ENCODE measurements around the gene HIGD1A. TPM values are rescaled to one million over a fixed set of nuclear protein-coding genes. Genes with fewer than 3 reads are reported as not detected.

Gene HIGD1A
- total and polyA plus RNA-seq, 10 of the 15 experiments (the other 5 are each of a cell fraction or from before 2014, with no cell fraction given): 73.9 to 487 (median 175) TPM

DNA sequence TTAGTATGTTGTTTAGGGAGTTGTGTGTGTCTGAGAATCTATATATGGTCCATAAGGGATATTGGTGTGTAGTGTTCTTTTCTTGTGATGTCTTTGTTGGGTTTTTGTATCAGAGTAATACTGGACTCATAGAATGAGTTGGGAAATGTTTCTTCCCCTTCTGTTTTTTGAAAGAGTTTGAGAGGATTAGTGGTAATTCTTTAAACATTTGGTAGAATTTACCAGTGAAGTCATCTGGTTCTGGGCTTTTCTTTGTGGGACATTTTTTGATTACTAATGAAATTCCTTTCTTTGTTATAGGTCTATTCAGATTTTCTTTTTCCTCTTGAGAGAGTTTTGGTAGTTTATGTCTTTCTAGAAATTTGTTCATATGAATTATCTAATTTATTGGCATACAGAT, 21.9 kb upstream of the HIGD1A start (continued):
- TF ChIP-seq, protein P1, sequence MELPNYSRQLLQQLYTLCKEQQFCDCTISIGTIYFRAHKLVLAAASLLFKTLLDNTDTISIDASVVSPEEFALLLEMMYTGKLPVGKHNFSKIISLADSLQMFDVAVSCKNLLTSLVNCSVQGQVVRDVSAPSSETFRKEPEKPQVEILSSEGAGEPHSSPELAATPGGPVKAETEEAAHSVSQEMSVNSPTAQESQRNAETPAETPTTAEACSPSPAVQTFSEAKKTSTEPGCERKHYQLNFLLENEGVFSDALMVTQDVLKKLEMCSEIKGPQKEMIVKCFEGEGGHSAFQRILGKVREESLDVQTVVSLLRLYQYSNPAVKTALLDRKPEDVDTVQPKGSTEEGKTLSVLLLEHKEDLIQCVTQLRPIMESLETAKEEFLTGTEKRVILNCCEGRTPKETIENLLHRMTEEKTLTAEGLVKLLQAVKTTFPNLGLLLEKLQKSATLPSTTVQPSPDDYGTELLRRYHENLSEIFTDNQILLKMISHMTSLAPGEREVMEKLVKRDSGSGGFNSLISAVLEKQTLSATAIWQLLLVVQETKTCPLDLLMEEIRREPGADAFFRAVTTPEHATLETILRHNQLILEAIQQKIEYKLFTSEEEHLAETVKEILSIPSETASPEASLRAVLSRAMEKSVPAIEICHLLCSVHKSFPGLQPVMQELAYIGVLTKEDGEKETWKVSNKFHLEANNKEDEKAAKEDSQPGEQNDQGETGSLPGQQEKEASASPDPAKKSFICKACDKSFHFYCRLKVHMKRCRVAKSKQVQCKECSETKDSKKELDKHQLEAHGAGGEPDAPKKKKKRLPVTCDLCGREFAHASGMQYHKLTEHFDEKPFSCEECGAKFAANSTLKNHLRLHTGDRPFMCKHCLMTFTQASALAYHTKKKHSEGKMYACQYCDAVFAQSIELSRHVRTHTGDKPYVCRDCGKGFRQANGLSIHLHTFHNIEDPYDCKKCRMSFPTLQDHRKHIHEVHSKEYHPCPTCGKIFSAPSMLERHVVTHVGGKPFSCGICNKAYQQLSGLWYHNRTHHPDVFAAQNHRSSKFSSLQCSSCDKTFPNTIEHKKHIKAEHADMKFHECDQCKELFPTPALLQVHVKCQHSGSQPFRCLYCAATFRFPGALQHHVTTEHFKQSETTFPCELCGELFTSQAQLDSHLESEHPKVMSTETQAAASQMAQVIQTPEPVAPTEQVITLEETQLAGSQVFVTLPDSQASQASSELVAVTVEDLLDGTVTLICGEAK (IDR thresholded peaks at IDR 0.05; ENCODE audit: borderline replicate concordance): no peak
- TF ChIP-seq RCOR1 (conservative IDR thresholded peaks at IDR 0.05; ENCODE audit: low read depth, low read length) (no peak), TAF1 (IDR thresholded peaks at IDR 0.05; ENCODE audit: borderline replicate concordance, low read depth, low read length) (no peak), MLLT1 (IDR thresholded peaks at IDR 0.05) (no peak), ESRRA (IDR thresholded peaks at IDR 0.05; ENCODE audit: low read length) (no peak), CEBPZ (IDR thresholded peaks at IDR 0.05; ENCODE audit: low read depth, low read length) (no peak), CBFB (IDR thresholded peaks at IDR 0.05; ENCODE audit: low read depth) (no peak), LARP7 (IDR thresholded peaks at IDR 0.05) (no peak), ATF3 (IDR thresholded peaks at IDR 0.05; ENCODE audit: borderline replicate concordance, extremely low read depth, low read depth, low read length) (no peak)

Data from GM12878 (cell line).